Measurements from ENCODE around the gene MARCKS. TPM values are rescaled to one million over a fixed set of nuclear protein-coding genes. Genes with fewer than 3 reads are reported as not detected.

The MARCKS gene
- total and polyA plus RNA-seq, 2 experiments from 2014 or later = 105 to 210 TPM

DNA sequence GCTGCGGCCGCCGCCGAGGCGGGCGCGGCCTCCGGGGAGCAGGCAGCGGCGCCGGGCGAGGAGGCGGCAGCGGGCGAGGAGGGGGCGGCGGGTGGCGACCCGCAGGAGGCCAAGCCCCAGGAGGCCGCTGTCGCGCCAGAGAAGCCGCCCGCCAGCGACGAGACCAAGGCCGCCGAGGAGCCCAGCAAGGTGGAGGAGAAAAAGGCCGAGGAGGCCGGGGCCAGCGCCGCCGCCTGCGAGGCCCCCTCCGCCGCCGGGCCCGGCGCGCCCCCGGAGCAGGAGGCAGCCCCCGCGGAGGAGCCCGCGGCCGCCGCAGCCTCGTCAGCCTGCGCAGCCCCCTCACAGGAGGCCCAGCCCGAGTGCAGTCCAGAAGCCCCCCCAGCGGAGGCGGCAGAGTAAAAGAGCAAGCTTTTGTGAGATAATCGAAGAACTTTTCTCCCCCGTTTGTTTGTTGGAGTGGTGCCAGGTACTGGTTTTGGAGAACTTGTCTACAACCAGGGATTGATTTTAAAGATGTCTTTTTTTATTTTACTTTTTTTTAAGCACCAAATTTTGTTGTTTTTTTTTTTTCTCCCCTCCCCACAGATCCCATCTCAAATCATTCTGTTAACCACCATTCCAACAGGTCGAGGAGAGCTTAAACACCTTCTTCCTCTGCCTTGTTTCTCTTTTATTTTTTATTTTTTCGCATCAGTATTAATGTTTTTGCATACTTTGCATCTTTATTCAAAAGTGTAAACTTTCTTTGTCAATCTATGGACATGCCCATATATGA is 3.2 kb downstream of the MARCKS start:
- Histone ChIP-seq H3K27ac (peak overlapping the region; percentile 100), H3K4me2 (ENCODE audit: unreplicated experiment) (peak overlapping the region; percentile 81), H3K4me3 (peak overlapping the region; percentile 100), H3K9me2 (ENCODE audit: insufficient read depth) (no peaks in the 10 kb centered on the region), H2AFZ (no peak overlapping the region), H3K36me3 (ENCODE audit: low read depth) (peaks cover 25% of the 10 kb centered on the region), H4K20me1 (ENCODE audit: insufficient read depth) (no peaks in the 10 kb centered on the region), H3K9me3 (ENCODE audit: low read depth) (no peaks in the 10 kb centered on the region), H3K9ac (peak overlapping the region; percentile 100), H3K4me1 (ENCODE audit: insufficient read depth) (peaks cover 22% of the 10 kb centered on the region), H3K79me2 (ENCODE audit: insufficient read depth) (peaks cover 81% of the 10 kb centered on the region), H3K27me3 (replicated peaks; ENCODE audit: insufficient read depth) (no peaks in the 10 kb centered on the region), H3F3A (ENCODE audit: insufficient read depth) (peaks cover 65% of the 10 kb centered on the region)
- peak; percentile 70 for DNase-seq
- WGBS, 2 experiments (ENCODE audit: low coverage in 1 of 2, low lambda C conversion rate in 2 of 2, missing lambda C conversion rate in 2 of 2) = 9 to 16% methylated on average over 26 to 47 of the region's 56 CpGs
- TF ChIP-seq EZH2phosphoT487 (IDR thresholded peaks at IDR 0.05; ENCODE audit: insufficient read depth, low read depth) (no peak), EZH2 (IDR thresholded peaks at IDR 0.05; ENCODE audit: insufficient read depth, poor library complexity, severe bottlenecking) (no peak)
- in situ Hi-C loops (cut with MboI) = no loop called here

- in situ Hi-C loops (cut with MboI) = no loop called here
- Histone ChIP-seq H3K79me2 (ENCODE audit: insufficient read depth) (peaks cover 70% of the 10 kb centered on the region), H3F3A (ENCODE audit: insufficient read depth) (peaks cover 68% of the 10 kb centered on the region), H4K20me1 (ENCODE audit: insufficient read depth) (no peaks in the 10 kb centered on the region), H2AFZ (no peak overlapping the region), H3K36me3 (ENCODE audit: low read depth) (peaks cover 25% of the 10 kb centered on the region), H3K4me3 (peak overlapping the region; percentile 100), H3K9me2 (ENCODE audit: insufficient read depth) (no peaks in the 10 kb centered on the region), H3K27ac (peak overlapping the region; percentile 100; the same call in 1 of the 2 replicates), H3K27me3 (replicated peaks; ENCODE audit: insufficient read depth) (no peaks in the 10 kb centered on the region), H3K9me3 (ENCODE audit: low read depth) (no peaks in the 10 kb centered on the region), H3K9ac (peak overlapping the region; percentile 100), H3K4me2 (ENCODE audit: unreplicated experiment) (peak overlapping the region; percentile 81), H3K4me1 (ENCODE audit: insufficient read depth) (peaks cover 22% of the 10 kb centered on the region)
- no peak for TF ChIP-seq EZH2 (IDR thresholded peaks at IDR 0.05; ENCODE audit: insufficient read depth, poor library complexity, severe bottlenecking)
- TF ChIP-seq EZH2phosphoT487 (IDR thresholded peaks at IDR 0.05; ENCODE audit: insufficient read depth, low read depth) = no peak
- DNase-seq = no peak
These were observed 5.0 kb downstream of the MARCKS start for GRCh38 chr6:113862112-113862511.

DNA sequence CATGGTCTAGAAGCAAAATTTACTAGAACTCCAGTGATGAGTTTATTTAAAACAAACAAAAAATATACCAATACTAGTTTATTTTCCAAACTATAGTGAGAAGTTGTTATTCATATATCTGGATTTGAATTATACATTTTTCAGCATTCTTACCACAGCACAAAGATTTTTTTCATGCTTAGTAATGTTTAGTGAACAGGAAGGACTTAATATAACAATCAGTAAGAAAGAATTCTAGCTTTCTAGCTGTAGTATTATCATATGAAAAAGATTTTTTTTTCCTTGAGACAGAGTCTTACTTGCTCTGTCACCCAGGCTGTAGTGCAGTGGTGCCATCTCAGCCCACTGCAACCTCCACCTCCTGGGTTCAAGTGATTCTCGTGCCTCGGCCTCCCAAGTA is 13.8 kb downstream of the MARCKS start:
- H2AFZ ChIP-seq = no peak overlapping the region
- in situ Hi-C loops (cut with MboI) = no loop called here
- no peaks in the 10 kb centered on the region for H3K9me2 ChIP-seq (ENCODE audit: insufficient read depth)
- peaks cover 26% of the 10 kb centered on the region for H3K4me1 ChIP-seq (ENCODE audit: insufficient read depth)
- H3K36me3 ChIP-seq (ENCODE audit: low read depth) = no peaks in the 10 kb centered on the region
- H4K20me1 ChIP-seq (ENCODE audit: insufficient read depth) = no peaks in the 10 kb centered on the region
- H3K27me3 ChIP-seq (replicated peaks; ENCODE audit: insufficient read depth) = no peaks in the 10 kb centered on the region
- TF ChIP-seq EZH2phosphoT487 (IDR thresholded peaks at IDR 0.05; ENCODE audit: insufficient read depth, low read depth) (no peak), EZH2 (IDR thresholded peaks at IDR 0.05; ENCODE audit: insufficient read depth, poor library complexity, severe bottlenecking) (no peak)
- WGBS, 2 experiments (ENCODE audit: low coverage in 1 of 2, low lambda C conversion rate in 2 of 2, missing lambda C conversion rate in 2 of 2) = 95 to 100% methylated on average over 2 of the region's 2 CpGs
- H3K4me2 ChIP-seq (ENCODE audit: unreplicated experiment) = peak overlapping the region; percentile 24
- peak overlapping the region; percentile 48 for H3K27ac ChIP-seq
- no peak overlapping the region for H3K9ac ChIP-seq
- no peaks in the 10 kb centered on the region for H3K79me2 ChIP-seq (ENCODE audit: insufficient read depth)
- H3K9me3 ChIP-seq (ENCODE audit: low read depth) = no peaks in the 10 kb centered on the region
- peak; percentile 52 for DNase-seq
- no peak overlapping the region for H3K4me3 ChIP-seq
- peaks cover 42% of the 10 kb centered on the region for H3F3A ChIP-seq (ENCODE audit: insufficient read depth)

DNA sequence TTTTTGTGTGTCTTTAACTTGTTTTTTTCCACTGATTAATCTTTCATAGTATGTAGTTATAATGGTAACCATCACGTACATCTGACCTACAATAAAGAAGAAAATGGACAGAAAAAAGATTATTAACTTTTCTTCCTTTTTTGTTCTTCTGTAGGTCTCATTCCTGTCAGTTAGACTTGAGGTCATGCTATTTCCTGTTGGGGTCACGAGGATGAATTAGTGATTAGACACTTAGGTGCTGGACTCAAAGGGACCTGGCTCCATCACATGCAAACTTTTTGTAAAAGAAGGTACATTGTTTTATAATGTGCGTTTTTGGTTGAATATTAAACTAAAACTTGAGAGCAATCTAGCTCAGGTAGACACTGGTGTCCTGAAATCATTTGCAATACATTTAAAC is 14.8 kb downstream of the MARCKS start:
- H3K36me3 ChIP-seq (ENCODE audit: low read depth) = no peaks in the 10 kb centered on the region
- WGBS, 2 experiments (ENCODE audit: low coverage in 1 of 2, low lambda C conversion rate in 2 of 2, missing lambda C conversion rate in 2 of 2) = 95 to 96% methylated on average over 3 of the region's 3 CpGs
- no peak overlapping the region for H3K4me2 ChIP-seq (ENCODE audit: unreplicated experiment)
- no peaks in the 10 kb centered on the region for H3K9me2 ChIP-seq (ENCODE audit: insufficient read depth)
- no peak overlapping the region for H3K27ac ChIP-seq
- peaks cover 28% of the 10 kb centered on the region for H3K4me1 ChIP-seq (ENCODE audit: insufficient read depth)
- TF ChIP-seq EZH2 (IDR thresholded peaks at IDR 0.05; ENCODE audit: insufficient read depth, poor library complexity, severe bottlenecking) (no peak), EZH2phosphoT487 (IDR thresholded peaks at IDR 0.05; ENCODE audit: insufficient read depth, low read depth) (no peak)
- H2AFZ ChIP-seq = no peak overlapping the region
- no peaks in the 10 kb centered on the region for H3K9me3 ChIP-seq (ENCODE audit: low read depth)
- in situ Hi-C loops (cut with MboI) = no loop called here
- H3K9ac ChIP-seq = no peak overlapping the region
- H3K27me3 ChIP-seq (replicated peaks; ENCODE audit: insufficient read depth) = no peaks in the 10 kb centered on the region
- no peak overlapping the region for H3K4me3 ChIP-seq
- H4K20me1 ChIP-seq (ENCODE audit: insufficient read depth) = no peaks in the 10 kb centered on the region
- H3F3A ChIP-seq (ENCODE audit: insufficient read depth) = peaks cover 32% of the 10 kb centered on the region
- DNase-seq = no peak
- no peaks in the 10 kb centered on the region for H3K79me2 ChIP-seq (ENCODE audit: insufficient read depth)
